ENCODE data around the gene TEX14. TPM values are rescaled to one million over a fixed set of nuclear protein-coding genes. Genes with fewer than 3 reads are reported as not detected.

TEX14 gene
- total and polyA plus RNA-seq, 9 donors, result 0.11 to 1.0 (median 0.34) TPM

DNA sequence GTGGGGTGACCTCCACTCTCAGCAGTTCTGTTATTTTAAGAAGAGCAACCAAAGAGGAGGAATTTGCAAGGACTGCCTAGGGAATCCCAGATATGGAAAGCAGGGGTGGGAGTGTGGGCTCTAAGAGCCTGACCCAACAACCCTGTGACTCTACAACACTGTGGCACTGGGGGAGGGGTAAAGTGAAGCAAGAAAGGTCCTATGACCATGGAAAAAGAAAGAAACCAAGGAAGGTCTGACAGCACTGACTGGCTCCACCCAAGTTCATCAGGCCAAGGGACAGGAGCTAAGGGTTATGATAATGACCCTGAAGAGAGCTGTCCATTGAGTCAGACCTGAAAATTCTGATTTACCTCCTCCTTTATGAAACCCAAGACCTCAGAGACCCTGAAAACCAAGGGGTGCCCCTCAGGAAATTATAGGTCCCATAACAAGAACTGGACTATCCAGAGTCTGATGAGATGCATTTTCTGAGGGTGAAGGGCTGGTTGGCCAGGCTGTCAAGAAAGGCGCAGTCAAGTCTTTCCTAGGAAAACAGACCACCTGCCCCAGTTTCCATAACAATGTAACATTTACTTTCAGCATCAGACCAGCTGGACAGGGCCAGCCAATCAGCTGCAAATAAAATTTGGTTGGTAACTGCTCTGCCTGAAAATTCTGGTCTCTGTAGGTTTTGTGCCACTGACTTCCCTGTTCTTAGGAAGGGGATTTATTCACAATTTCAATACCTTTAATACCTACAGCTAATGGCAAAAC lies 123.6 kb downstream of the TEX14 start:
- intact Hi-C loops (cut with DNase I), result no loop called here

DNA sequence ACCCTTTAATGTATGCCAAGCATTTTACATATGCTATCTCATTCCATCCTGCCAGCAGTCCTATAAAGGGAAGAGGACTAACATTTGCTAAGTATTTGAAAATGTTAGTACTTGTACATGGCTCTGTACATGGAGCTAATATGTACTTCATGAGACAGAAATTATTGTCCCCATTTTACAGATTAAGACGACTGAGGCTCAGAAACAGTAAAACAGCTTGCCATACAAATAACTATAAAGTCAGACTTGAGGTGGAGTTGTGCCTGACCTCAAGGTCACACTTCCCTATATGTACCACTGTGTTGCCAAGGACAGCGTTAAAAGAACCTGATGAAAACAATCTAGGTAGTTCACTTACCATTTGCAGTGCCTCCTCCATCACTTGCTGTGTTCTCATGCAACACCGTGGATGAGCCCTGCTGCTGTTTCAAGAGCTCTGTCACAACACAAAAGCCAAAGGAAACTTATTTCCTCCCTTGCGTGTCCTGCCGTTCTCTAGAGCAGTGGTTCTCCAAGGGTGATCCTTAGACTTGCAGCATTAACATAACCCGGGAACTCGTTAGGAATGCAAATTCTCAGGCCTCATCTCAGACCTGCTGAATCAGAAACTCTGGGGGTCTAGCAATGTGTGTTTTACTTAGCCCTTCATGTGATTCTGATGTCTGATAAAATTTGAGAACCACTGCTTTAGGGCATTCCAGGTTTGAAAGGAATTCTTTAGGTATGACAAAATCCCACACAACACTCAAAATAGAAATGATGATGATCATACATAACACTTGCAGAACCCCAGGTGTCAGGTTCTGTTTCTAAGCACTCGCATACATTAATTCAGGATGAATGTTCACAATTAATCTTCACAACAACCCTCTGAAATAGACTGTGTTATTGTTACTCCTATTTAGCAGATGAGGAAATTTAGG lies 126.2 kb downstream of the TEX14 start:
- no peak for DNase-seq
- H3K36me3 ChIP-seq, result no peaks in the 10 kb centered on the region
- H3K27me3 ChIP-seq, result no peaks in the 10 kb centered on the region
- 61 to 65% (median 63%) methylated on average over 8 of the region's 8 CpGs for whole genome bisulfite sequencing, 3 donors
- H3K4me3 ChIP-seq, result no peak overlapping the region
- H3K4me1 ChIP-seq (ENCODE audit: insufficient read depth), result no peaks in the 10 kb centered on the region
- intact Hi-C loops (cut with DNase I), result no loop called here
- H3K27ac ChIP-seq, result no peak overlapping the region
- no peaks in the 10 kb centered on the region for H3K9me3 ChIP-seq
- TF ChIP-seq EP300 (IDR thresholded peaks at IDR 0.05) (no peak), POLR2A (IDR thresholded peaks at IDR 0.05) (no peak)
- TF ChIP-seq, protein P1, sequence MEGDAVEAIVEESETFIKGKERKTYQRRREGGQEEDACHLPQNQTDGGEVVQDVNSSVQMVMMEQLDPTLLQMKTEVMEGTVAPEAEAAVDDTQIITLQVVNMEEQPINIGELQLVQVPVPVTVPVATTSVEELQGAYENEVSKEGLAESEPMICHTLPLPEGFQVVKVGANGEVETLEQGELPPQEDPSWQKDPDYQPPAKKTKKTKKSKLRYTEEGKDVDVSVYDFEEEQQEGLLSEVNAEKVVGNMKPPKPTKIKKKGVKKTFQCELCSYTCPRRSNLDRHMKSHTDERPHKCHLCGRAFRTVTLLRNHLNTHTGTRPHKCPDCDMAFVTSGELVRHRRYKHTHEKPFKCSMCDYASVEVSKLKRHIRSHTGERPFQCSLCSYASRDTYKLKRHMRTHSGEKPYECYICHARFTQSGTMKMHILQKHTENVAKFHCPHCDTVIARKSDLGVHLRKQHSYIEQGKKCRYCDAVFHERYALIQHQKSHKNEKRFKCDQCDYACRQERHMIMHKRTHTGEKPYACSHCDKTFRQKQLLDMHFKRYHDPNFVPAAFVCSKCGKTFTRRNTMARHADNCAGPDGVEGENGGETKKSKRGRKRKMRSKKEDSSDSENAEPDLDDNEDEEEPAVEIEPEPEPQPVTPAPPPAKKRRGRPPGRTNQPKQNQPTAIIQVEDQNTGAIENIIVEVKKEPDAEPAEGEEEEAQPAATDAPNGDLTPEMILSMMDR (IDR thresholded peaks at IDR 0.05), result no peak

More for the DNA sequence above, 123.6 kb downstream of the TEX14 start:
- Histone ChIP-seq H3K27me3 (no peaks in the 10 kb centered on the region), H3K27ac (no peak overlapping the region), H3K4me3 (no peak overlapping the region), H3K9me3 (no peaks in the 10 kb centered on the region), H3K4me1 (ENCODE audit: insufficient read depth) (no peaks in the 10 kb centered on the region), H3K36me3 (no peaks in the 10 kb centered on the region)
- DNase-seq, result no peak
- 83 to 91% (median 86%) methylated on average over 1 of the region's 1 CpG for WGBS, 3 donors
- TF ChIP-seq, protein P1 (IDR thresholded peaks at IDR 0.05), result no peak
- no peak for TF ChIP-seq POLR2A (IDR thresholded peaks at IDR 0.05)
- no peak for TF ChIP-seq EP300 (IDR thresholded peaks at IDR 0.05)

DNA sequence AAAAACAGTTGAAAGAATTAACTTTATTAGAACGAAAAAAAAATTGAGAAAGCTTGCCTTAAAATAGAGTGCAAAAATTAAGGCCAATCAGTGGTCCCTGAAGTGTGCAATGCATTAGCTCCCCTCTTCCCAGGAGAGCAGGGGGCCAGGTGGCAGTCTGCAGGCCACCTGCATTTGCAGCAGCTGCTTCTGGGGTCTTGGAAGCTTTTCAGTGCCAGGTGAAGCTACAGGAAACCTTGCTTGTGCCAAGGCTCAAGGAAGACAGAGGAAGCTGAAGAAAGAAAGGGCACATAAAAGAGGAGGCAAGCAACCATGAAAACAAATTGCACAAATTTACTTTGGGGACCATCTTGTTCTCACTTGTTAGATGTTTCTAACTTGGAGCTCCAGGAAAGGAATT lies 126.9 kb downstream of the TEX14 start:
- intact Hi-C loops (cut with DNase I), result no loop called here

DNA sequence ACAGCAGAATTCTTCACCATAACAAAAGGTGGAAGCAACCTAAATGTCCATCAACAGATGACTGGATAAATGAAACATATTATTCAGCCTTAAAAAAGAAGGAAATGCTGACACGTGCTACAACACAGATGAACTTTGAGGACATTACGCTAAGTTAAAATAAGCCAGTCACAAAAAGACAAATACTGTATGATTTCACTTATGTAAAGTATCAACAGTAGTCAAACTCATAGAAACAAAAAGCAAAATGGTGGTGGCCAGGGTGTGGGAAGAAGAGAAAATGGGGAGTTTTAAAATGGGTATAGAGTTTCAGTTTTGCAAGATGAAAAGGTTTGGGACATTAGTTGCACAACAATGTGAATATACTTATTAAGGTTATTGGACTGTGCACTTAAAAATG lies 127.6 kb downstream of the TEX14 start:
- 87 to 88% (median 88%) methylated on average over 2 of the region's 2 CpGs for WGBS, 3 donors
- intact Hi-C loops (cut with DNase I), result no loop called here
- H3K27me3 ChIP-seq, result no peaks in the 10 kb centered on the region
- no peak overlapping the region for H3K27ac ChIP-seq
- no peaks in the 10 kb centered on the region for H3K9me3 ChIP-seq
- no peak for DNase-seq
- H3K4me1 ChIP-seq (ENCODE audit: insufficient read depth), result no peaks in the 10 kb centered on the region
- TF ChIP-seq EP300 (IDR thresholded peaks at IDR 0.05), result no peak
- no peak for TF ChIP-seq POLR2A (IDR thresholded peaks at IDR 0.05)
- TF ChIP-seq, protein P1 (IDR thresholded peaks at IDR 0.05), result no peak
- no peak overlapping the region for H3K4me3 ChIP-seq
- no peaks in the 10 kb centered on the region for H3K36me3 ChIP-seq

More for the DNA sequence above, 126.9 kb downstream of the TEX14 start:
- TF ChIP-seq, protein P1 (IDR thresholded peaks at IDR 0.05), result no peak
- TF ChIP-seq POLR2A (IDR thresholded peaks at IDR 0.05) (no peak), EP300 (IDR thresholded peaks at IDR 0.05) (no peak)
- Histone ChIP-seq H3K27me3 (no peaks in the 10 kb centered on the region), H3K4me3 (no peak overlapping the region), H3K9me3 (no peaks in the 10 kb centered on the region), H3K27ac (no peak overlapping the region), H3K4me1 (ENCODE audit: insufficient read depth) (no peaks in the 10 kb centered on the region), H3K36me3 (no peaks in the 10 kb centered on the region)
- no peak for DNase-seq
- WGBS, 3 donors, result 79 to 83% (median 82%) methylated on average over 1 of the region's 1 CpG

All from ovary (tissue), 9 donors.